ENCODE measurements around the gene ZEB1. TPM values are rescaled to one million over a fixed set of nuclear protein-coding genes. Genes with fewer than 3 reads are reported as not detected.

The ZEB1 gene
- total and polyA plus RNA-seq, 7 donors = 5.5 to 255 (median 215) TPM

DNA sequence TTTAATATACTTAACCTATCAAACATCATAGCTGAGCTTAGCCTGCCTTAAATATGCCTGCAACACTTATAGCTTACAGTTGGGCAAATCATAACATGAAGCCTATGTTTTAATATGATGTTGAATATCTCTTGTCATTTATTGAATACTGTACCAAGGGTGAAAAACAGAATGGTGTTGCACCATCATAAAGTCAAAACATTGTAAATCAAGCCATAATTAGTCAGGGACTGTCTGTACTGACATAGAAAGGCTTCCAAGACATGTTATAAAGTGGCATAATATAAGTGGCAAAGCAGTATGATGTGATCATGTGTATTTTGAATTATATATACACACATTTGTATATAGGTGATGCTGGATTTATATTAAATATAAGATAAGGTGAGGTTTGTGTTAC is 140.0 kb downstream of the ZEB1 start:
- peaks cover 0 to 25% (median 2%) of the 10 kb centered on the region in 4 donors for H3K36me3 ChIP-seq
- intact Hi-C loops (cut with DNase I) = no loop called here
- no peaks in the 10 kb centered on the region for H3K27me3 ChIP-seq
- H3K9me3 ChIP-seq = peaks cover 0 to 3% (median 0%) of the 10 kb centered on the region in 4 donors
- no peak for DNase-seq
- peaks cover 0 to 52% (median 19%) of the 10 kb centered on the region in 4 donors for H3K4me1 ChIP-seq
- TF ChIP-seq POLR2AphosphoS5 (IDR thresholded peaks at IDR 0.05) (peak in 1 of 4 donors; percentile 30), EP300 (IDR thresholded peaks at IDR 0.05) (no peak)
- no peak overlapping the region for H3K4me3 ChIP-seq
- H3K27ac ChIP-seq = no peak overlapping the region

DNA sequence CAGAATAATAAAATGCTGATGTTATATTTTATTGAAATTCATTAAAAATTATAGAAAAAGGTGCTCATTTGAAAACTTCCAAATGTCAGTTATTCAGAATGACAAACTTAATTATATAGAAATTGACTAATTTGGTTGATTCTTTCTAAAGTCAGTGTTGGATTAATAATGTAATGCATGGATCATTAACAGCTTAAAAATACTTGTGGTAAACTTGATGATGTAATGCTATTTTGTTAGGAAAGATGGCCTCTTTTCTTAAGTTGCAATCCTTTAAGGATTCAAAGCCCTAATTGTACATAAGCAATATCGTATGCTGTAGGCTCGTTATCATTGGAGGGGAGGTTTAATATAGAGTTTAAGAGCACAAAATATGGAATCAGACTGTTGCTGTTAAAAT is 141.2 kb downstream of the ZEB1 start:
- Histone ChIP-seq H3K4me1 (peaks cover 0 to 52% (median 17%) of the 10 kb centered on the region in 4 donors), H3K36me3 (peaks cover 0 to 38% (median 2%) of the 10 kb centered on the region in 4 donors), H3K27ac (no peak overlapping the region), H3K9me3 (peaks cover 0 to 11% (median 4%) of the 10 kb centered on the region in 4 donors), H3K4me3 (no peak overlapping the region), H3K27me3 (no peaks in the 10 kb centered on the region)
- TF ChIP-seq EP300 (IDR thresholded peaks at IDR 0.05) = no peak
- no peak for TF ChIP-seq POLR2A (IDR thresholded peaks at IDR 0.05)
- no peak for TF ChIP-seq POLR2AphosphoS5 (IDR thresholded peaks at IDR 0.05)
- TF ChIP-seq, protein P1, sequence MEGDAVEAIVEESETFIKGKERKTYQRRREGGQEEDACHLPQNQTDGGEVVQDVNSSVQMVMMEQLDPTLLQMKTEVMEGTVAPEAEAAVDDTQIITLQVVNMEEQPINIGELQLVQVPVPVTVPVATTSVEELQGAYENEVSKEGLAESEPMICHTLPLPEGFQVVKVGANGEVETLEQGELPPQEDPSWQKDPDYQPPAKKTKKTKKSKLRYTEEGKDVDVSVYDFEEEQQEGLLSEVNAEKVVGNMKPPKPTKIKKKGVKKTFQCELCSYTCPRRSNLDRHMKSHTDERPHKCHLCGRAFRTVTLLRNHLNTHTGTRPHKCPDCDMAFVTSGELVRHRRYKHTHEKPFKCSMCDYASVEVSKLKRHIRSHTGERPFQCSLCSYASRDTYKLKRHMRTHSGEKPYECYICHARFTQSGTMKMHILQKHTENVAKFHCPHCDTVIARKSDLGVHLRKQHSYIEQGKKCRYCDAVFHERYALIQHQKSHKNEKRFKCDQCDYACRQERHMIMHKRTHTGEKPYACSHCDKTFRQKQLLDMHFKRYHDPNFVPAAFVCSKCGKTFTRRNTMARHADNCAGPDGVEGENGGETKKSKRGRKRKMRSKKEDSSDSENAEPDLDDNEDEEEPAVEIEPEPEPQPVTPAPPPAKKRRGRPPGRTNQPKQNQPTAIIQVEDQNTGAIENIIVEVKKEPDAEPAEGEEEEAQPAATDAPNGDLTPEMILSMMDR (IDR thresholded peaks at IDR 0.05) = no peak
- DNase-seq = no peak
- intact Hi-C loops (cut with DNase I) = no loop called here
- WGBS, 2 donors = 86 to 87% methylated on average over 2 of the region's 2 CpGs

DNA sequence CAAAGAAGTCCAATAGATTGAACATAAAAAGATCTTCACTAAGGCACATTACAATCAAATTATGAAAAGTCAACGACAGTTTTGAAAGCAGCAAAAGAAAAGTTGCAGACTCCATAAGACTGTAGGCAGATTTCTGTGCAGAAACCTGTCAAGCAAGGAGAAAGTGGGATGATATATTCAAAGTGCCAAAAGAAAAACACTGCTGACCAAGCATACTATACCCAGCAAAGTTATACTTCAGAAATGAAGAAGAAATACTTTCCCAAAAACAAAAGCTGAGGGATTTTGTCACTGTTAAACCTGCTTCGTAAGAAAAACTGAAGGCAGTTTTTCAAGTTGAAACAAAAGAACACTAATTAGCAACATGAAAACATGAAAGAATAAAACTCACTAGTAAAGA is 145.5 kb downstream of the ZEB1 start:
- no peak overlapping the region for H3K27ac ChIP-seq
- H3K36me3 ChIP-seq = peaks cover 10 to 70% (median 15%) of the 10 kb centered on the region in 4 donors
- no peak overlapping the region for H3K4me3 ChIP-seq
- H3K27me3 ChIP-seq = no peaks in the 10 kb centered on the region
- peaks cover 0 to 17% (median 0%) of the 10 kb centered on the region in 4 donors for H3K4me1 ChIP-seq
- intact Hi-C loops (cut with DNase I) = no loop called here
- peaks cover 0 to 11% (median 4%) of the 10 kb centered on the region in 4 donors for H3K9me3 ChIP-seq
- DNase-seq = no peak
- WGBS, 2 donors = 82 to 96% methylated on average over 2 of the region's 2 CpGs
- TF ChIP-seq EP300 (IDR thresholded peaks at IDR 0.05) (no peak), POLR2AphosphoS5 (IDR thresholded peaks at IDR 0.05) (no peak), POLR2A (IDR thresholded peaks at IDR 0.05) (no peak)
- TF ChIP-seq, protein P1 (IDR thresholded peaks at IDR 0.05) = no peak

DNA sequence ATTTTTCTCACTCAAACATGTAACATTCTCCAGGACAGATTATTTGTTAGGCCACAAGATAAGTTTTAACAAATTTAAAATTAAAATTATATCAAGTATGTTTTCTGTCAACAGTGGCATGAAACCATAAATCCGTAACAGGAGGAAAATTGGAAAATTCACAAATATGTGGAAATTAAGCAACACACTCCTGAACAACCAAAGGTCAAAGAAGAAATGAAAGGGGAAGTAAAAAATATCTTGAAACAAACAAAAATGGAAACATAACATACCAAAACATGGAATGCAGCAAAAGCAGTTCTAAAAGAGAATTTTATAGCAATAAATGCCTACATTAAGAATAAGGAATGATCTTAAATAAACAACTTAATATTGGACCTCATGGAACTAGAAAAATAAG is 147.3 kb downstream of the ZEB1 start:
- DNase-seq = no peak
- Histone ChIP-seq H3K27me3 (no peaks in the 10 kb centered on the region), H3K4me3 (no peak overlapping the region), H3K4me1 (peaks cover 0 to 9% (median 0%) of the 10 kb centered on the region in 4 donors), H3K9me3 (peaks cover 0 to 11% (median 4%) of the 10 kb centered on the region in 4 donors), H3K27ac (no peak overlapping the region), H3K36me3 (peaks cover 10 to 66% (median 15%) of the 10 kb centered on the region in 4 donors)
- TF ChIP-seq, protein P1 (IDR thresholded peaks at IDR 0.05) = no peak
- TF ChIP-seq POLR2AphosphoS5 (IDR thresholded peaks at IDR 0.05) (no peak), POLR2A (IDR thresholded peaks at IDR 0.05) (no peak), EP300 (IDR thresholded peaks at IDR 0.05) (no peak)
- WGBS, 2 donors = 83 to 87% methylated on average over 1 of the region's 1 CpG
- intact Hi-C loops (cut with DNase I) = no loop called here

DNA sequence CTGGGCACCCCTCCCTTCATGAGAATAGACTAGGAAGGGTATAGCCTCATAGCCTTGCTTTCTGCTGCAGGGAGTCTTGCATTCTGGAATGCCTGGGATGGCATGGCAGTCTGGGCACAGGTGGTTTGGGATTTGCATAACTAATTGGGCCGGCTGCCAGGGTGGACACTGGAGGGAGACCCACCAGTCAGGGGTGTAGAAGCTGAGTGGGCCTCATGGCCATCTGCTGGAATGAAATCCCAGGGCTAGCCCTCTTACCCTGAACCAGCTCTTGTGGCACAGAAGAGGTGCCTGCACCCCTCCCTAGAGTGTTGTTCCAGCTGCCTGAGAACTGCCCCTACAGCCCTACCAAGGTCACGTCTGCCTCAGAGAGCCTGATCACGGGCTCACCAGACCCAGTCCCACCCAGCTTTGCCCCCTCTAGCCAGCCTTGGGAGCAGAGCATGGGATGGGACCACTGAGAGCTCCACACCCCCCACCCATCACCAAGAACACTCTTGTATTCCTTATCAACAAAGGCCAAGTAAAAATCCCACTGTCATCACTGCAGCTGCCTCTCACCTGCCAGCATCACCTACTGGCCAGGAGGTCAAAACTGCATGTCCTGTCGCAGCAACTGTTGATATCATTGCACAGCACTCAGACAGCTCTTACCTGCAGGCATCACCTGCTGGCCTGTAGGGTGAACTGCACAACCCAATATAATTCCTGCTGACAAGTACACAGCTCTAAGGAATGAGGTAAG is 148.9 kb downstream of the ZEB1 start:
- intact Hi-C loops (cut with DNase I) = no loop called here
- Histone ChIP-seq H3K4me1 (no peaks in the 10 kb centered on the region), H3K27me3 (no peaks in the 10 kb centered on the region), H3K27ac (no peak overlapping the region), H3K9me3 (peaks cover 0 to 11% (median 4%) of the 10 kb centered on the region in 4 donors), H3K36me3 (peaks cover 10 to 54% (median 15%) of the 10 kb centered on the region in 4 donors), H3K4me3 (no peak overlapping the region)
- TF ChIP-seq, protein P1 (IDR thresholded peaks at IDR 0.05) = no peak
- no peak for DNase-seq
- 69 to 88% methylated on average over 4 of the region's 4 CpGs for WGBS, 2 donors

Measured in sigmoid colon (tissue), 7 donors.